Effector memory CD4-positive, alpha-beta T cell (primary cell): ENCODE data around the gene ABR.
"Not testable (repeated sequence)": the region's sequence is repeated elsewhere in the genome, so short reads cannot be mapped to it uniquely, and the experiment has no call there.

ENCODE experiments used
- DNase-seq, 3 donors: peaks; one replicate each; pipeline ENCODE4 v3.0.0-alpha.2; 2020
- H3K27ac ChIP-seq: 2 replicates; pipeline ENCODE4 v1.7.0; 2013; ENCODE audit warnings: mild to moderate bottlenecking, low read length, moderate library complexity; ENCODE audit not compliant: insufficient read depth, poor library complexity, severe bottlenecking
- H3K27me3 ChIP-seq: replicated peaks from 2 replicates; pipeline ENCODE4 v1.7.0; 2013; ENCODE audit warnings: mild to moderate bottlenecking, low read length; ENCODE audit not compliant: insufficient read depth, control insufficient read depth, poor library complexity, severe bottlenecking
- H3K36me3 ChIP-seq: 2 replicates; pipeline ENCODE4 v1.7.0; 2013; ENCODE audit warnings: mild to moderate bottlenecking, low read length, moderate library complexity; ENCODE audit not compliant: control insufficient read depth, insufficient read depth
- H3K4me1 ChIP-seq: 2 replicates; pipeline ENCODE4 v1.7.0; 2013; ENCODE audit warnings: low read length, mild to moderate bottlenecking; ENCODE audit not compliant: control insufficient read depth, insufficient read depth, poor library complexity, severe bottlenecking
- H3K4me3 ChIP-seq: 2 replicates; pipeline ENCODE4 v1.7.0; 2013; ENCODE audit warnings: low read length, low read depth, mild to moderate bottlenecking; ENCODE audit not compliant: insufficient read depth, poor library complexity, severe bottlenecking
- H3K9me3 ChIP-seq: 2 replicates; pipeline ENCODE4 v1.7.0; 2013; ENCODE audit warnings: mild to moderate bottlenecking, low read length, moderate library complexity; ENCODE audit not compliant: control insufficient read depth

Gene ABR

DNA sequence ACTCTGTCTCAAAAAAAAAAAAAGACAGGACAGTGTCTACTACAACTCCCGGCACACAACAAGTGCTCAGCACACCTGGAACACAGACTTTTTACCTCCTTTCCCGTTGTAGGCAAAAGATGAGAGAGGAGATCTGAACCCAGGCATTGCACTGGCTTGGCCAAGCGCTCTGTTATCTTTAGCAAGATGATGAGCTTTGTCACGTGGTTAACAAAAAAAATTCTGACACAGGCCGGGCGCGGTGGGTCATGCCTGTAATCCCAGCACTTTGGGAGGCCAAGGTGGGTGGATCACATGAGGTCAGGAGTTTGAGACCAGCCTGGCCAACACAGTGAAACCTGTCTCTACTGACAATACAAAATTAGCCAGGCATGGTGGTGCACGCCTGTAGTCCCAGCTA is 27.2 kb downstream of the ABR start:
- DNase-seq, H3K36me3 ChIP-seq, H3K4me1 ChIP-seq, H3K27ac ChIP-seq, H3K4me3 ChIP-seq, H3K9me3 ChIP-seq, H3K27me3 ChIP-seq: not testable (repeated sequence)

DNA sequence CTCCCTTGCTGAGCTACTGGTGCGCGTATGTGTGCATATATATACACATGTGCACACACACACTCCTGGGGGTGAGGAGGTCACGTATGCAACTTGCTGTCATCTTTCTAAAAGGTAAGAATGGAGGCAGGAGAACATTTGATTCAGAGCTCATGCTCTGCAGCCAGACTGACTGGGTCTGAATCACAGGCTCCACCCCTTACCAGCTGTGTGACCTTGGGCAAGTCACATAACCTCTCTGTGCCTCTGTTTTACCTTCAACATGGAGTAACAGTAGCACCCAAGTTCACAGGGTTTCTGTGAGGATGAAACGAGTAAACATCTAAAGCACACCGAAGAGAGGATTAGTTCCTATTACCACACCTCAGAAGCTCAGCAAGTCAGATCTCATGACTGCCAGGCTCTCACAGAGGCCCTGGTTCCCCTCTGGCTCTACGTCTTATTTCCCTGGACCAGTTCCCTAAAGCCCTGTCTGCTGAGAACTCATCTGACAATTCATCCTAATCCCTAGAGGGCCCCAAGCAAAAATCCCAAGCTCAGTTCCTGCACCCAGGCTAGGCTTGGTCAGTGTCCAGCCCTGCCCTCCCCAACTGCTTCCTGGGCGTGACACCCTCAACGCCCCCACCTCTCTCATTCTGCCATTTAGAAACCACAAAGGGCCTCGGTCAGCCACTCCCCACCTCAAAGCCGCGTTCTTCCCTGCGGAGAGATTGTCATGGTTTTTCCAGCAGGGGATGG is 28.7 kb downstream of the ABR start:
- no peak overlapping the region for H3K27ac ChIP-seq
- no peaks in the 10 kb centered on the region for H3K4me1 ChIP-seq

DNA sequence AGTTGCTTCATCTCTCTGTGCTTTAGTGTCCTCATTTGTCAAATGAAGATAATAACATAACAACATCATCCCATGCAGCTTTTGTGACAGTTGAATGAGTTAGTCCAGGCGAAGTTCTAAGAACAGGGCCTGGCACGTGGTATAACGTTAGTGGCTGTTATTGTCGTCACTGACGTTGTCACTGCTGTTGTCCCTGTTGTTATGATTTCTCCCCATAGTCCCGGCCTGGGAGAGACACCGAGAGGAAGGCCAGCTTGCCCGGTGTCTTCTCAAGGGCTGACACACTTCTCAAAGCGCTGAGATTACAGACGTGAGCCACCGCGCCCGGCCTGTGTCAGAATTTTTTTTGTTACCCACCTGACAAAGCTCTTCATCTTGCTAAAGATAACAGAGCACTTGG is 29.9 kb downstream of the ABR start:
- no peak overlapping the region for H3K27ac ChIP-seq
- H3K4me1 ChIP-seq = no peaks in the 10 kb centered on the region

More for the DNA sequence above, 28.7 kb downstream of the ABR start:
- Histone ChIP-seq H3K27me3 (no peaks in the 10 kb centered on the region), H3K4me3 (no peak overlapping the region), H3K9me3 (no peaks in the 10 kb centered on the region), H3K36me3 (no peaks in the 10 kb centered on the region)
- no peak for DNase-seq

DNA sequence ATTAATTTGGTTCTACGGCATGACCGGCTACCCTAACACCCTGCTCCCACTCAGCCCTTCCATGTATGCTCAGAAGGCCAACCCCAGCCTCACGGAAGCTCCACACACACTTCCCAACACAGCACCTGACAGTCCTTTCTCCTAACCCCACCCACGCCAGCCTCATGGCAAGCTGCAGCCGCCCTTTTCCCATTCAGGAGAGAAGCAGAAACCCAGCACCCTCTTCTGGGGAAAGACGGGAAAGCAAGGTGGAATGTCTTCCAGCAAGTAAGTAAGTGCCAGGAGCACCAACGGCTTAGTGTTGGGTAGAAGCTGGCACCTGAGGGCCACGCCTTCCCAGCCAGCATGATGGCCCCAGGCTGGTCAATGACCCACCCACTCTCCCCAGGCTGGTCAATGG is 32.1 kb downstream of the ABR start:
- Histone ChIP-seq H3K4me1 (no peaks in the 10 kb centered on the region), H3K36me3 (no peaks in the 10 kb centered on the region), H3K27me3 (no peaks in the 10 kb centered on the region), H3K4me3 (no peak overlapping the region), H3K27ac (no peak overlapping the region), H3K9me3 (no peaks in the 10 kb centered on the region)
- no peak for DNase-seq

More for the DNA sequence above, 29.9 kb downstream of the ABR start:
- Histone ChIP-seq H3K27me3 (no peaks in the 10 kb centered on the region), H3K36me3 (no peaks in the 10 kb centered on the region), H3K9me3 (no peaks in the 10 kb centered on the region), H3K4me3 (no peak overlapping the region)
- no peak for DNase-seq

DNA sequence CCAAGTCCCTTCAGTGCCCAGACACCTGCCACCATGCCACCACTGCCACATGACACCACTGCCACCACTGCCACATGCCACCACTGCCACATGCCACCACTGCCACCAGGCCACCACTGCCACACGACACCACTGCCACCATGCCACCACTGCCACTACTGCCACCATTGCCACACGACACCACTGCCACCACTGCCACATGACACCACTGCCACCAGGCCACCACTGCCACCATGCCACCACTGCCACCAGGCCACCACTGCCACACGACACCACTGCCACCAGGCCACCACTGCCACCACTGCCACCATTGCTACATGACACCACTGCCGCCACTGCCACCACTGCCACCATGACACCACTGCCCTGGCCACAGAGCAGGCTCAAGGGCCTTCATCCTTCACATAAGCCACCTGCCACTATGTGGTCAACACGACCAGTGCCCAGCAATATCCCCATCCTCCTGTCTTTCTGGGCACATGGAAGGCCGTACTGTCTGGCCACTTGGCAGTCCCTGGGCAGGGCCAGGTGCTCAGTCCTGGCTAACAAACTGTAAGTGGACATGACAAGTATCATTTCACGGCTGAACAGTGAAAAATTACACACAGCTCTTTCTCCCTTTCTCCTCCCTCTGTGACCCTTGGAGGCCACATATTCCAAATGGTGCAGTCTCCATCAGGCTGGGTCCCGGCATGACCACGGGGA is 33.1 kb downstream of the ABR start:
- H3K4me1 ChIP-seq = no peaks in the 10 kb centered on the region
- H3K4me3 ChIP-seq = no peak overlapping the region
- H3K36me3 ChIP-seq = no peaks in the 10 kb centered on the region

DNA sequence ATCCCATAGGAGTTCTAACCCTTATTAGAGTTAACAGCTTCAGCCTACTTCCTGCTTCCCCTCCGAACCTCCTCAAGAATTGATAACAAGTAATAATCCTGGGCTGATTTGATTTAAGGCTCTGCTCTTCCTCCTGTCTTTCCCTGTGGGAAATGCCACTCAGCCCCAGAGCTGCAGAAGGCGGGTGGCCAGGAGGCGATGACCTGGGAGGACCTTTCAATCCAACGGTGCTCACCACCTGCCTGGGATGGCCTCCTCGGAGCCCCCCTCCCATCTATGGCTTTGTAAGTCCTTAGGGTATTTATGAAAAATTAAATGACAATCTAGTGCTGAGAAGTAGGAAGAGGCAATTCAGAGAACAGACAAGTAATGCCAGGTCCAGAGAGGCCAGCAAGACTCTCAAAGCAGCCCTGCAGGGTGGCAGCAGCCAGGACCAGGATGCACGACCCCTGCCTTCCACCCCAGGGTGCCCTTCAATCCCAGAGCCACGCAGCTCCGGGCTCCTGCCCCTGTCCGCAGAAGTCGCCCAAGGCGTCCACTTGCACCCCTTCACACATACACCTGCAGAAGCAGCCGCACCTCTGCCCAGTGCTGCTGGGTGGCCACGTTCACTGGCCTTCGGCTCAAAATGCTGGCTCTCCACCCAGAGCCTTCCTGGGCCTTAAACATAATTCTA is 34.3 kb downstream of the ABR start:
- no peaks in the 10 kb centered on the region for H3K9me3 ChIP-seq
- no peaks in the 10 kb centered on the region for H3K36me3 ChIP-seq
- DNase-seq = no peak
- no peak overlapping the region for H3K27ac ChIP-seq
- H3K4me3 ChIP-seq = no peak overlapping the region
- H3K27me3 ChIP-seq = no peaks in the 10 kb centered on the region
- no peaks in the 10 kb centered on the region for H3K4me1 ChIP-seq

More for the DNA sequence above, 33.1 kb downstream of the ABR start:
- no peak for DNase-seq
- Histone ChIP-seq H3K27ac (no peak overlapping the region), H3K9me3 (no peaks in the 10 kb centered on the region), H3K27me3 (no peaks in the 10 kb centered on the region)

DNA sequence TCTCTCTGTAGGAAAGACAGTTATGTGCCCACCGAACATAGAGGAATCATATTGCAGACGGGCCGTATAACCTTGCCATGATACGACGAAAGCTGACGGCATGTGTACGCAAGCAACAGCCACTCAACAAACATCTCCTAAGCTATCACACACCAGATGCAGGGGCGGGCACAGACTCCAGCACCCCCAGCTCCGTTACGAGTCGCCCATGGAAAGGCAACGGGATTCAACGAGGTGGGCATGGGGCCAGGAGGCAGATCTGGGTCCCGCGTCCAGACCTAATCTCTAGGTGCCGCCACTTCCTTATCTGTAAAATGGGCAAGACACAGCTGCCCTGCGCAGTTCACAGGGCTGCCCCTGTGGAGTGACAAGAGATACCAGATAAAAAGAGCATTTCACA is 35.6 kb downstream of the ABR start:
- Histone ChIP-seq H3K36me3 (no peaks in the 10 kb centered on the region), H3K4me1 (no peaks in the 10 kb centered on the region), H3K27ac (no peak overlapping the region), H3K4me3 (no peak overlapping the region), H3K27me3 (no peaks in the 10 kb centered on the region), H3K9me3 (no peaks in the 10 kb centered on the region)
- no peak for DNase-seq

DNA sequence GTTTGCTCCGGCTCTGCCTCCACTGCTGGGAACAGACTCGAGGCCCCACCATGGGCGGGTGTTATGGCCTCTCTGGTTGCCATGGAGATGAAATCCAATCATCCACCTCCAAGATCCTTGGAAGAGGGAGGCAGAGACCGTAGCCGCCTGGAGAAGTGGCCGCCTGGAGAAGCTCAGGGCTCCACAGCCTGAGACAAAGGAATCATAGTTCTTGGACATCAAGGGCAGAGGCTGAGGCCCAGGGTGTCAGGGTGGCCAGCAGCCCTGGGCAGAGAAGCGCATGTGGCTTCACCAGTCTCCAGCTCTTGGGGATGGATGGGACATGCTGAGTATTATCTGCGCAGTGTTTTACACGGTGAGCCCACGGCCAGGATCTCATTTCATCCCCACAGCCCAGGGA is 36.2 kb downstream of the ABR start:
- DNase-seq = no peak
- Histone ChIP-seq H3K27ac (no peak overlapping the region), H3K9me3 (no peaks in the 10 kb centered on the region), H3K27me3 (no peaks in the 10 kb centered on the region), H3K4me3 (no peak overlapping the region), H3K36me3 (no peaks in the 10 kb centered on the region), H3K4me1 (no peaks in the 10 kb centered on the region)

DNA sequence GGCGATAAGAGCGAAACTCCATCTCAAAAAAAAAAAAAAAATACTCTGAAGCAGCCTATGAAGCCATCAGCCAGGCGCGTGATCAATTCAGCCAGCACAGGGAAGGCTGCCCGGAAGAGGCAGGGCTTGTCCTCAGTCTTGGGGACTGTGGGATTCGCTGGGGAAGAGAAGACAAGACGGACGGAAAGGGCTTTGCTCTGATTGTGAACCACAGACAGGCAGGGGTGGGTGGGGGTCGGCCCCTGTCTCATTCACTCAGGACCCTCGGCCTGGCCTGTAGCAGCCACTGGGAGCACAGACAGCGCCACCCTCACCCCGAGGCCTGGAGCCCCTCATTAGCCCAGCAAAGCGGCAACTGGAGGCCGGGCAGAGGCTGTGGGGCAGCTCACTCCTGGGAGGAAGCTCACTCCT is 37.2 kb downstream of the ABR start:
- H3K27ac ChIP-seq = no peak overlapping the region
- no peak overlapping the region for H3K4me3 ChIP-seq
- H3K27me3 ChIP-seq = no peaks in the 10 kb centered on the region
- no peaks in the 10 kb centered on the region for H3K9me3 ChIP-seq
- H3K36me3 ChIP-seq = no peaks in the 10 kb centered on the region
- no peak for DNase-seq
- no peaks in the 10 kb centered on the region for H3K4me1 ChIP-seq

DNA sequence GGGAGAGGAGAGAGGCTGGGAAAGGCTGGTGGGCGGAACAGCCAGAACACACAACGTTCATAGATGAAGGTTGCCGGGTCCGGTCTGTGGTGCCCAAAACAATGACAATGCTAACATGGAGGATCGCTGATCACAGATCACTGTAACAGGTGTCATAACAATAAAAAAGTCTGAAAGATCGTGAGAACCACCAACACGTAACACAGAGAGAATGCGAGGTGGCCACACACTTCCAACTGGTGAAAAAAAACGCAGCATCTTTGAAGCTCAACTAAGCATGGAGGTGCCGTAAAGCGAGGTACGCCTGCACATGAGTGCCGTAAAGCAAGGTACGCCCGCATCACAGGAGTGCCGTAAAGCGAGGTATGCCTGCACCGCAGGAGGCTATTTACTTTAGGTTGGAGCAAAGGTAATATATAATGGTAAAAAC is 42.3 kb downstream of the ABR start:
- DNase-seq = peak in 2 of 3 donors; percentile 14 to 45
- H3K36me3 ChIP-seq = no peaks in the 10 kb centered on the region

More for the DNA sequence above, 42.3 kb downstream of the ABR start:
- Histone ChIP-seq H3K4me1 (no peaks in the 10 kb centered on the region), H3K9me3 (no peaks in the 10 kb centered on the region), H3K4me3 (no peak overlapping the region), H3K27ac (no peak overlapping the region), H3K27me3 (no peaks in the 10 kb centered on the region)
